ENCODE data around the gene PIK3CG.

DNA sequence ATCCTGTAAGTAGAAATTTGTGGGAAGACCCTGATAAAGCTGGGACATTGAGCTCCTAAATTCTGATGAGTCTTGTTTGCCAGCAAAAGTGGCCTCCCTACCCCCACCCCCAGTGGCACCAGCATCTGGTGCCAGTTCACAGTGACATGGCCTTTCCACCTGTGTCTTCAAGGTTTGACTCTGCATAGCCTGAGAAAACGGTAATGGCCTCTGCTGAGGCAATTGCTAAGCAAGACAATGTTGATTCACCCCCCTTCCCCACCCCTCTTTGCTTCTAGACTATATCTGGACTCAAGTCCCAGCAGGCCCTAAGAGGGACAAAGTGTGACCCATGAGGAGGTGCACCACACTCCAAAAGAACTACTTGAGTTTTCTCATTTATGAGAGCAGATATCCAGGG is 48.0 kb upstream of the PIK3CG start:
- TF ChIP-seq POLR2A (IDR thresholded peaks at IDR 0.05): no peak
- no peak for TF ChIP-seq POLR2AphosphoS5 (IDR thresholded peaks at IDR 0.05)
- no peak for TF ChIP-seq CTCF (IDR thresholded peaks at IDR 0.05)
